AG08396 (cell line): Measurements from ENCODE around the gene GNAQ.
"Not testable (repeated sequence)": the region's sequence is repeated elsewhere in the genome, so short reads cannot be mapped to it uniquely, and the experiment has no call there.

Experiments used
- DNase-seq: peaks from one replicate; pipeline ENCODE4 v3.0.0; 2012; ENCODE audit warnings: low spot score, mixed read lengths

Gene GNAQ

GRCh38 chr9:77771171-77771570 lies 260.4 kb downstream of the GNAQ start:
- DNase-seq = no peak

GRCh38 chr9:77770340-77770739 lies 261.3 kb downstream of the GNAQ start:
- no peak for DNase-seq

- no peak for DNase-seq
These were observed 262.4 kb downstream of the GNAQ start for GRCh38 chr9:77769246-77769645.

DNA sequence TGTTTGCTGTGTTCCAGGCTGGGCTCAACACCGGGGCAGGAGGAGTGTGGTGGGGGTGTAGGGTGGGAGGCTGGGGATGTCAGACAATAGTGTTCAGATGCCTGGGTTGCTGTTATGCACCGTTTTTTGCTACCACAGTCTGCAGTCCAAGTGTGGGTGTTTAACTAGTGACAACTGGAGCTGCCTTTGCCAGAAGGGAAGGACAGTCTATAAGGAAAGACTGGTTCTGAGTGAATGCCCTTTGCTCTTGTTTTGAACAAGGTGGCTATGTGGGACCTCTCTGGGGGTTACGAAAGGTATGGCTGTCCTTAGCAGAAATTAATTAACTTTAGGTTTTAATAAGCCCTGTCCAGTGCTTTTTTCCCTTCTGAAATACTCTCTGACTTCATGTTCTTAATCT lies 265.0 kb downstream of the GNAQ start:
- no peak for DNase-seq

DNA sequence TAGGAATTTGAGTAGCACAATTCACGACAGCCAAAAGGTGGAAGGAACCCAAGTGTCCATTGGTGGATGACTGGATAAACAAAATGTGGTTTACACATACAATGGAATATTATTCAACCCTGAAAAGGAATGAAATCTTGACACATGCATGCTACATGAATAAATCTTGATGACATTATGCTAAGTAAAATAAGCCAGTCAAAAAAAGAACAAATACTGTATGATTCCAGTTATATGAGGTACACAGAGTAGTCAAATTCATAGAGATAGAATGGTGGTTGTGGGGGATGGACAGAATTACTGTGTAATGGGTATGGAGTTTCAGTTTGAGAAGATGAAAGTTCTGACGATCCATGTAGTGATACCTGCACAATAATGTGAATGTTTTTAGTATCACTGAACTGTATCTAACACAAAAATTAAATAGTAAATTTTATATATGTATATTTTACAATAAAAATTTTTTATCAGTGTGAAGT lies 265.8 kb downstream of the GNAQ start:
- DNase-seq = no peak

DNA sequence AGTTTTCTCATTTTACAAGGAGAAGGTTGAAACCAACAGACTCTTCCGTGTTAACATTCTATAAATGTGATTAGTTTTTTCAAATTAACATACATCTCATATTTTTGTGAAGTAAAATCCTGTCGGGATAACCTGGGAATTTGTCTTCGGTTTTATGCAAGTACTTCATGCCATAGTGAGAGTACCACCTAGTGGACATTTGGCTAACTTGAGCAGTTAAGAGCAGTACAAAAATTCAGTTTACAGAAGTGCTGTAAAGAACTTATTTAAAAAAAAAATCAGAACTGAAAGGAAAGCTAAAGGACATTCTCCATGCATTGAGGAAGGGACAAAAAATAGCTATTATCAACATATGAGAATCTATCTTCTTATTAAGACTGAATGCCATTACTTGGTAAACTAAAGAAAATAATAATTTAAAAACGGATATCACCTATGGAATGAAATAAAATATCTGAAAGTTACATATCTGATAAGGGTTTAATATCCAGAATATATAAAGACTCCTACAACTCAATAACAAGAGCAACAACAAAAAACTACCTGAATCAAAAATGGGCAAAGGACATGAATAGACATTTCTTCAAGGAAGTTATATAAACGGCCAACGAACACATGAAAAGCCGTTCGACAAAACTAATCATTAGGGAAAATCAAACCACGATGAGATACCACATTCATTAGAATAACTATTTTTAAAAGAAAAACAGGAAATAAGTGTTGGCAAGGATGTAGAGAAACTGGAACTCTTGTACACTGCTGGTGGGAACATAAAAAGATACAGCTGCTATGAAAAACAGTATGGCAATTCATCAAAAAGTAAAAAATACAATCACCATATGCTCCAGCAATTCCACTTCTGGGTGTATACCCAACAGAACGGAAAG lies 266.5 kb downstream of the GNAQ start:
- DNase-seq = peak; percentile 29

DNA sequence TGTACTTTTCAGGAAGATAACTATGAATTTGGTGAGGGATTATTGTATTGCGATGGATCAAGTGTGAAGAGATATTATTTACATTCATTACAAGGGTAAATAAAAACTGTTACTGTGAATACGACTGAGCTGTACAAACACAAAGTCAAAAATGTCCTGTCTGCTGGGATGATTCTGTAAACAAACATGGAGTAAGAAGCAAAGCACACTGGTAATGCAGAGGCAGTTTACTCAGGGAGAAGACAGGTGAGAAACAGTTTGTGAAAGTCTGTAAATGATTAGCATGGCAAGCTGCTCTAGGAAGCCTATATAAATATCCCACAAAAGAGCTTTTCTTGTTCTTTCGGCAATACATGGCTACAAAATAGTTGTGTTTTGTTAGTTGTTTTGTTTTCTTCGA lies 268.0 kb downstream of the GNAQ start:
- no peak for DNase-seq

- not testable (repeated sequence) for DNase-seq
These were observed 270.7 kb downstream of the GNAQ start for GRCh38 chr9:77760919-77761318.

DNA sequence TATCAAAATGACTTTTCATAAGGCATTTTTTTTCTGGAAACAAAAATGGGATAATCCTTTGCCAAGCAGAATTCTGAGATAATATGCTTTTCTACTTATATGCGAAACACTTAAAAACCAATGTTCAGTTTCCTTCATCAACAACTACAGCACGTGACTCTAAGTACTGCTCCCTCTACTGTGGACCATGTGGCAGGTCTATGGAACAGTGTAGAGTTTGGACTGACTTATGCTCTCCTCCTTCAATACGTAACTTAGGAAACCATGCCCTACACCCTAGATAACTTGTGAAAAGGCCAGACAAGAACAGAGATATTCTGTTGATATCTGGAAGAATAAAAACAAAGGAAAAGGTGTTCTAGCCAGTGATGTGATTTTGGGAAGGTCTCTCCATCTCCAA lies 272.2 kb downstream of the GNAQ start:
- DNase-seq = no peak

- no peak for DNase-seq
These were observed 275.2 kb downstream of the GNAQ start for GRCh38 chr9:77756449-77756848.

DNA sequence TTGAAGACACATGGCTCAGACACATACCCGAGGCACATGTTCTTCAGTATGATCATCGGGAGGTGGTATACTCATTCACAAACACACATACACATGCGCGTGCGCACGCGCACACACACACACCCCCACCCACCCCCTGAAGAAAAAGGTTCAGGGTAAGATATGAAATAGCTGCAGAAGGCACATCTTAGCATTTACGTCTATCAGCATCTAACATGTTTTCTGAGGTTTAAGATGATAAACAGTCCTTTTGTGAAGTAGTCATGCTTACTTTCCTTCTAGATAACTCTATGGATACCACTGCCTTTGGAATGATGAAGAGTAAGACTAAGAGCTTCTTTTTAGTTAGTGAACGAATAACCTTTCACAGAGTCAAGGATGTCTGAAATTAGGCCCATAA lies 278.4 kb downstream of the GNAQ start:
- DNase-seq = no peak

DNA sequence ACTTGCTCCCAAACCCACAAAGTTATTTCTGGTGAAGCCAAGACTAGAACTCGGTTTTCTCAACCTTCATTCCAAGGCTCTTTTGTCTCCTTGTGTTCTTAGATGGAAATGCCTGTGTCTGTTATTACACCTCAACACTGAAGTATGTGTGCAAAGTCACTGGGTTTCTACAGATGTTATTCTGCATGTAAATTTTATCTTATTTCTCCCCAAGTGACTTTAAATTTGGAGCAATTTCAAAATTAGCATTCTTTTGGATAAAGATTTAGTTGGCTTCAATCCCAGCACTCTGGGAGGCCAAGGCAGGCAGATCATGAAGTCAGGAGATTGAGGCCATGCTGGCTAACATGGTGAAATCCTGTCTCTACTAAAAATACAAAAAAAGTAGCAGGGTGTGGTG lies 279.1 kb downstream of the GNAQ start:
- peak; percentile 33 for DNase-seq

GRCh38 chr9:77751341-77752091 lies 280.1 kb downstream of the GNAQ start:
- DNase-seq = peak; percentile 24

GRCh38 chr9:77750981-77751340 lies 280.6 kb downstream of the GNAQ start:
- DNase-seq = no peak

DNA sequence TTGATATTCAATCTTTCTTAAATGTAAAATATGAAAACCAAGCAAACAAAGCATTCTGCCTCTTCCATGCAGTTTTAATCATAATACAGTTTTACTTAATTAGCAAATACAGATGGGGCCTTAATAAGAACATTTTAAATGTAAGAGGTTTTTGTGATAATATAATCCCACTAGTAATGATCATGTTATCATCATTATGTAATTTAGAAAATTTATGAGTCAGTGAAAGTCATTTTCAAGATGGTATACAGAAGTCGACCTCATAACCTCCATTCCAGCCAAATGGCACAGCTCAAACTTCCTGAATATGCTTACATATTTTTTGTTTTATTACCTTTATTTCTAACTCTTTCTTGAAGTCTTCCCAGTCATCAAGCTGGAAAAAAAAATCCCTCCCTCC lies 281.3 kb downstream of the GNAQ start:
- no peak for DNase-seq

GRCh38 chr9:77748214-77748772 lies 283.3 kb downstream of the GNAQ start:
- DNase-seq = no peak

- DNase-seq = no peak
These were observed 284.4 kb downstream of the GNAQ start for GRCh38 chr9:77747163-77747562.

DNA sequence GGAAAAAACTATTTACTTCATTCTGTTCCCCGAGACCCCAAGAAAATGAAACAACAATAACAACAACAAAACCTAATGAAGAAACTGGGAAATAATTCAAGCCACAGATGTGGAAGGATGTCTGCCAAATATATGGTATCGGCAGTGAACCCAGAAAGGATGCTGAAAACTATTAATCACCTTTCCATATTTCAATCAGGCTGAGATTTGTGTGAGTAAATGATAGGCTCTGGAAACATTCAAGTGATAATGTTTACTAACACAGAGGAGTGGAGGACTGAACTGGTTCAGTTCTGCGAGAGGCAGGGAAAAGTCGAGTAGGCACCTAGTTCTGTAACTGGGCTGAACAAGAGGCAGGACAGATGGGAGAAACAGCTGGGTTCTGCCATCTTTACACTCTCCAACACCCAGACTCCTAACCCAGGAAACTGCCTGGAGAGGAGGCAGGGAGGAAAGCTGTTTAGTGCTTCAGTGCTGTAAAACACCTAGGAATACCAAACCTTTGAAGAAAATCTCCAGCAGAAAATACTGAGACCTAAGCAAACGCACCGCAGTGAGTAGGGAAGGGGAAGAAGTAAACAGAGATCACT lies 286.7 kb downstream of the GNAQ start:
- no peak for DNase-seq

- peak; percentile 50 for DNase-seq
These were observed 288.2 kb downstream of the GNAQ start for GRCh38 chr9:77743386-77743785.

- DNase-seq = no peak
These were observed 292.7 kb downstream of the GNAQ start for GRCh38 chr9:77738932-77739331.

DNA sequence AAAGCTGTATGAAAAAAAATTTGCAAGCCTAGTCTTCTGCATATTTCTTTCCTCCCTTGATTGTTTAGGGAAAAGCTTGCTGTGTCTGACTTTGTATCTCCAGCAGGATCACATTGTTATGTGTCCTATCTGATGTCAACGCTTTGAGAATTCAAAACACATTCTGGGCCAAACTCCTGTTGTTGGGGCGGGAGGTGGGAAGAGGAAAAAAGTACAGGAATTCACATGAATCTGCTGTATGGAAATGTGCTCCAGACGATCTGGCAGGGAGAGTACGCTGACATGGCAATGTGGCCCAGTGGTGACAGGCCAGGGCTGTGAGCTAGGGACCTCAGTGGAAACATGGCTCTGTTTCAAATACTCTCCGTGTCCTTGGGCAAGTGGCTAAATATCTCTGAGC lies 296.1 kb downstream of the GNAQ start:
- DNase-seq = no peak

- DNase-seq = no peak
These were observed 299.7 kb downstream of the GNAQ start for GRCh38 chr9:77731930-77732329.
